Measurements from ENCODE around the gene MYO3B. TPM values are rescaled to one million over a fixed set of nuclear protein-coding genes. Genes with fewer than 3 reads are reported as not detected.

The MYO3B gene
- polyA plus RNA-seq, 3 donors, result 6.5 to 7.7 (median 6.7) TPM

DNA sequence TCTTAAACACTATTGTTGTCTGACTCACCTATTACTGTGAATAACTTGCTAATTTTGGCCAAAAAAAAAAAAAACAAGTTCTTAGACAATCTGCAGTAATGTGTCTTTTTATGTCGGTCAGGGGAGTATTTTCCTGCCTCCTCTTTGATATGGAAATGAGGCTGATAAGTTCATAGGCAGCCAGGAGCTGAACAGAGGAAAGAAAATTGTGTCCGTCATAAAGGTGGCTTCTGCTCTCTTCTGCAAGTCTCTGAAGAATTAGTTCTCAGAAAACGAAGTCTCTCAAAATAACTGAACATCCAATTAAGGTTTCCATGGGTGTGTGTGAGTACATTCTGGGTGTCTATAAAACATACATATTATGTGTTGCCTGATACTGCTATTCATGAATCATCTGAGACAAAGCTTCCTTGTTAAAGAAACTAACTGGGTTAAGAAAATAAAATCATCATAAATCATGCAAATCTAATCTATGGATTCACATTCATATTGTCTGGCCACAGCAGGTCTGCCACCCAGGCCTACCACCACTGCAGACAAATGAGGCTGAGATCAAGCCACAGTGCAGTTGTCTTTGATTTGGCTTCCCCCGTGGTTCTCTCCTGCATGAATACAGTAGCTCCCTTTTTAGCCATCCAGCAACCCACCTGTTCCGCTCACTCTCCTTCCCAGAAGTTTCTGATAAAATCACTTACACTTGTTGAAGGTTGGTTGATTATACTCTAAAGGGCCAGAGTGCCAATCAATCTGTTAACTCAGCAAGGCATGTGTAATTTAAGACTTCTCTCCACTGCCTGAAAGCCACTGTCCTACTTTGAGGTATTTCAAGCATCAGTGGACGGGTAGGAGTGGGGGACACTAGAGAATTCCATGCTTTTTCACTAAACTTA is 517.8 kb downstream of the MYO3B start:
- DNase-seq, result no peak

DNA sequence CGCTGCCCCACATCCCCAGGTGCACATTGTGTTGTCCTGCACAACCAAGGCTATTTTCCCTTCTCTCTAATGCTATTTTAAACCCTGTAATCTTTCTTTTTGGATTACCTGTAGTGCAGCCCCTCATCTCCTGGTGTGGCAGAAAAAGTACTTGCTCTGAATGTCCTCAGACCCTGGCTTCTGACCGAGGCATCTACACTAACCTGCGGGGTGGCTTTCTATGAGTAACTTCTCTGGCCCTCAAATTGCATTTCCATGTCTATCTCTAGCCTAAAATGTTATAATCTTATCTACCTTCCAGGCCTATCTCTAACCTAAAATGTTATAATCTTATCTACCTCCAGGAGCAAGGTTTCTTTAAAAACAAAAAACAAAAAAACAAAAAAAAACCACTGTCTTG is 519.0 kb downstream of the MYO3B start:
- no peak for DNase-seq

DNA sequence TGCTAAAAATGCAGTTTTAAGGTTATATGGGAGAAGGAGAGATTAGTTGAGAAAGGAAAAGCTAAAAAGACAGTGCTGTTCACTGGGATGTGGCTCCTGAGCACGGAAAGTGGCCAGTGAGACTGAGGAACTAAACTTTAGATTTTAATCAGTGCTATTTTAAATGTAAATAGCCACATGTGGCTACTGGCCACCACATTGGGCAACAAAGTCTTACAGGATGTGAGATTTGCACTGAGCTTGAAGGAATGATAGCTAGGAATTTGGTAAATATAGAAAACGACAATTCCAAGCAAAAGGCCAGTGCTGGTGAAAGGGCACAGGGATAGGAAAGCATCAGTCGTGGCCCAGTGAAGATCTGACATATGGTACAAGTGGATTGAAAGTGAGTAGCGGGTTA is 523.1 kb downstream of the MYO3B start:
- DNase-seq, result no peak

DNA sequence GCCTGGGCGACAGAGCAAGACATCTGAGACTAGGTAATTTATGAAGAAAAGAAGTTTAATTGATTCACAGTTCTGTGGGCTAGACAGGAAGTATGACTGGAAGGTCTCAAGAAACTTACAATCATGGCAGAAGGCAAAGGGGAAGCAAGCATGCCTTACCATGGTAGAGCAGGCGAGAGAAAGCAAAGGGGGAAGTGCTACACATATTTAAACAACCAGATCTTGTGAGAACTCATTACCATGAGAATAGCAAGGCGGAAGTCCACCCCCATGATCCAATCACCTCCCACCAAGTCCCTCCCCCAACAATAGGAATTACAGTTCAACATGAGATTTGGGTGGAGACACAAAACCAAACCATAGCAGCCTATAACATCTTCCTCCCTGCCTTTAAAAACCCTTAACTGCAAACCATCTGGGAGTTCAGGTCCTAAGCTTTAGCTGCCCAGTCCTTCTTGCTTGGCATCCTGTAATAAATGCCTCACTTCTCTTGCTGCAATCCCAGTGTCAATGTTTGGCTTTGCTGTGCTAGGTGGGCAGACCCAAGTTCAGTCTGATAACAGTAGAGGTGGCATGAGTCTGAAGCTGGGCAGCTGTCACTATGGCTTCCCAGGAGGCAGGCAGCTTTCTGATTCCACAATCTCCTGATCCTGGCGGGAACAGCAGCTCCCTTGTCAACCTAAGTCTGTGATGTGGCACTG is 526.0 kb downstream of the MYO3B start:
- no peak for DNase-seq
